ENCODE measurements around the gene LBR.

LBR gene

DNA sequence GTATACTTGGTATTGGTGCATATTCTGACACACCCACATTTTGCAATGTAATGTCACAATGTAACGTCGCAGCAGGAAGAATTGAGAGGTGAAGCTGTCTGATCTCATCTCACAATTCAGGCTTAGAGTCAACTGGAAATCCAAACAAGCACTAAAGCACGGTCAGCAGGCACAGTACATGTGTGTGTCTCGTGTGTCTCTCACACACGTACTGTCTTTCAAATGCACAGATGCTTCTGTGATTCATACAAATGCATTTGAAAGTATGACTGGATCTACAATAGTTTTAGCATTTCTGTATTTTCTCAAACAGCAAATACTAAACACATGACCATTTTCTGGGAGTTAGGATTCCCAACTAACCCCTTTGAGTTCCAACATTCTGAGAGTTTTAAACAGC, 26.9 kb downstream of the LBR start:
- no peak overlapping the region for H3K4me3 ChIP-seq (ENCODE audit: insufficient read depth, low read length, poor library complexity, severe bottlenecking)
- peaks cover 29% of the 10 kb centered on the region for H3F3A ChIP-seq (ENCODE audit: insufficient read depth)
- H3K9me2 ChIP-seq (replicated peaks; ENCODE audit: insufficient read depth, low read length): no peaks in the 10 kb centered on the region
- no peak overlapping the region for H2AFZ ChIP-seq (ENCODE audit: low read depth, low read length, severe bottlenecking)
- H3K27me3 ChIP-seq (ENCODE audit: low read length): no peaks in the 10 kb centered on the region
- H3K4me2 ChIP-seq (ENCODE audit: low read depth, low read length, poor library complexity, severe bottlenecking): no peak overlapping the region
- peaks cover 3% of the 10 kb centered on the region; the same call in 1 of the 2 replicates for H4K20me1 ChIP-seq (ENCODE audit: low read depth, low read length)
- peaks cover 7% of the 10 kb centered on the region for H3K79me2 ChIP-seq (ENCODE audit: insufficient read depth, low read length)
- no peak overlapping the region for H3K27ac ChIP-seq (ENCODE audit: low read depth, low read length)
- H3K9ac ChIP-seq (ENCODE audit: low read length): no peak overlapping the region
- peaks cover 46% of the 10 kb centered on the region; the same call in 1 of the 2 replicates for H3K36me3 ChIP-seq (ENCODE audit: low read length)
- no peaks in the 10 kb centered on the region for H3K9me3 ChIP-seq (ENCODE audit: insufficient read depth, low read length)
- no peak for TF ChIP-seq EZH2phosphoT487 (conservative IDR thresholded peaks at IDR 0.05; ENCODE audit: low read length)
- TF ChIP-seq, protein P1, sequence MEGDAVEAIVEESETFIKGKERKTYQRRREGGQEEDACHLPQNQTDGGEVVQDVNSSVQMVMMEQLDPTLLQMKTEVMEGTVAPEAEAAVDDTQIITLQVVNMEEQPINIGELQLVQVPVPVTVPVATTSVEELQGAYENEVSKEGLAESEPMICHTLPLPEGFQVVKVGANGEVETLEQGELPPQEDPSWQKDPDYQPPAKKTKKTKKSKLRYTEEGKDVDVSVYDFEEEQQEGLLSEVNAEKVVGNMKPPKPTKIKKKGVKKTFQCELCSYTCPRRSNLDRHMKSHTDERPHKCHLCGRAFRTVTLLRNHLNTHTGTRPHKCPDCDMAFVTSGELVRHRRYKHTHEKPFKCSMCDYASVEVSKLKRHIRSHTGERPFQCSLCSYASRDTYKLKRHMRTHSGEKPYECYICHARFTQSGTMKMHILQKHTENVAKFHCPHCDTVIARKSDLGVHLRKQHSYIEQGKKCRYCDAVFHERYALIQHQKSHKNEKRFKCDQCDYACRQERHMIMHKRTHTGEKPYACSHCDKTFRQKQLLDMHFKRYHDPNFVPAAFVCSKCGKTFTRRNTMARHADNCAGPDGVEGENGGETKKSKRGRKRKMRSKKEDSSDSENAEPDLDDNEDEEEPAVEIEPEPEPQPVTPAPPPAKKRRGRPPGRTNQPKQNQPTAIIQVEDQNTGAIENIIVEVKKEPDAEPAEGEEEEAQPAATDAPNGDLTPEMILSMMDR (IDR thresholded peaks at IDR 0.05; ENCODE audit: insufficient read depth, low read length, poor library complexity, severe bottlenecking): no peak

DNA sequence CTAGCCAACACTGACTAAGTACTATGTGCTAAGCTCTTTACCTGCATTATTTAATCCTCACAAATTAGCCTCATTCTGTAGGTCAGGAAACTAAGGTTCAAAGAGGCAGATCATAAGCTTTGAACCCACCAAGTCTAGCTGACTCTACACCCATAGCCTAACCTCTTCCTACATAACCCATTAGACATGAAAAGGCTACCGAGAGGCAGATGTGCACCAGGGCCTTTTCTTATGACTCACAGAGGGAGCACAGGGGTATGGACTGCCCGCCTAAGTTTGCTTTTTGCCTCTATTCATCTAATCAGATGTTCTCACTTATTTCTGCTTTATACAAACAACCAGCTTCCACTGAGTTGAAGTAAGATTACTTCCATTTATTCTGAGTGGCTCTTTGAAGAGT, 31.5 kb downstream of the LBR start:
- Histone ChIP-seq H3K9ac (ENCODE audit: low read length) (no peak overlapping the region), H4K20me1 (ENCODE audit: low read depth, low read length) (peaks cover 3% of the 10 kb centered on the region; the same call in 1 of the 2 replicates), H3K79me2 (ENCODE audit: insufficient read depth, low read length) (no peaks in the 10 kb centered on the region; the same call in 1 of the 2 replicates), H2AFZ (ENCODE audit: low read depth, low read length, severe bottlenecking) (no peak overlapping the region), H3K9me3 (ENCODE audit: insufficient read depth, low read length) (no peaks in the 10 kb centered on the region), H3K4me2 (ENCODE audit: low read depth, low read length, poor library complexity, severe bottlenecking) (no peak overlapping the region), H3K27me3 (ENCODE audit: low read length) (no peaks in the 10 kb centered on the region), H3K4me3 (ENCODE audit: insufficient read depth, low read length, poor library complexity, severe bottlenecking) (no peak overlapping the region), H3F3A (ENCODE audit: insufficient read depth) (peaks cover 25% of the 10 kb centered on the region; the same call in 1 of the 2 replicates), H3K27ac (ENCODE audit: low read depth, low read length) (no peak overlapping the region), H3K36me3 (ENCODE audit: low read length) (peaks cover 11% of the 10 kb centered on the region; the same call in 1 of the 2 replicates), H3K9me2 (replicated peaks; ENCODE audit: insufficient read depth, low read length) (no peaks in the 10 kb centered on the region)
- TF ChIP-seq, protein P1 (IDR thresholded peaks at IDR 0.05; ENCODE audit: insufficient read depth, low read length, poor library complexity, severe bottlenecking): no peak
- no peak for TF ChIP-seq EZH2phosphoT487 (conservative IDR thresholded peaks at IDR 0.05; ENCODE audit: low read length)

DNA sequence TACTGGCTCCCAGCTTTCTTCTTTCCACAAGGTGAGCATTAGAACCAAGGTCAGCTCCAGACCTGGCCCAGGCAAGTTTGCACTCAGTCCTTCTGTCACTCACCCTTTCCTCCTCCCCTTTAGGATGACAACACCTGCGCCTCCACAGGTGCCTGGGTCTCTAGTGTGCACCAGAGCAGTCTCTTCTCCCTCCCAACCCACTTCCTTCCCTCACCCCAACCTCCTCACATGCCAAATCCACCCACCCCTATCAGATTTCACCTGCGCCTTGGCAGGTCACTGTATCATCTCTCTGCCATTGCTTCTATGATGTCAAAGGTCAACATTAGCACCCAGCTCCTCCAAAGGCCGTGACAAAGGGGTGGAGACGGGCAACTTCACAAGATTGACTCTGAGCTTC, 38.0 kb downstream of the LBR start:
- H3K4me3 ChIP-seq (ENCODE audit: insufficient read depth, low read length, poor library complexity, severe bottlenecking): no peak overlapping the region
- H3K9me3 ChIP-seq (ENCODE audit: insufficient read depth, low read length): no peaks in the 10 kb centered on the region
- no peak overlapping the region for H3K9ac ChIP-seq (ENCODE audit: low read length)
- no peaks in the 10 kb centered on the region for H3K27me3 ChIP-seq (ENCODE audit: low read length)
- no peak for TF ChIP-seq EZH2phosphoT487 (conservative IDR thresholded peaks at IDR 0.05; ENCODE audit: low read length)
- TF ChIP-seq, protein P1 (IDR thresholded peaks at IDR 0.05; ENCODE audit: insufficient read depth, low read length, poor library complexity, severe bottlenecking): no peak
- H3K9me2 ChIP-seq (replicated peaks; ENCODE audit: insufficient read depth, low read length): no peaks in the 10 kb centered on the region
- H3K79me2 ChIP-seq (ENCODE audit: insufficient read depth, low read length): no peaks in the 10 kb centered on the region
- no peaks in the 10 kb centered on the region for H3K36me3 ChIP-seq (ENCODE audit: low read length)
- H3F3A ChIP-seq (ENCODE audit: insufficient read depth): no peaks in the 10 kb centered on the region
- H3K27ac ChIP-seq (ENCODE audit: low read depth, low read length): no peak overlapping the region
- no peak overlapping the region for H2AFZ ChIP-seq (ENCODE audit: low read depth, low read length, severe bottlenecking)
- H4K20me1 ChIP-seq (ENCODE audit: low read depth, low read length): no peaks in the 10 kb centered on the region
- no peak overlapping the region for H3K4me2 ChIP-seq (ENCODE audit: low read depth, low read length, poor library complexity, severe bottlenecking)
